CD4-positive, alpha-beta memory T cell (primary cell): ENCODE measurements around the gene TP53TG5. TPM values are rescaled to one million over a fixed set of nuclear protein-coding genes. Genes with fewer than 3 reads are reported as not detected.

Source experiments
- CTCF ChIA-PET: fragments of 350-600 bp; sonication (Branson Sonifier 250); formaldehyde crosslinking; loops from one replicate; lab custom pipeline; 2021; ENCODE audit warnings: inconsistent platforms; ENCODE audit not compliant: partially characterized antibody; lab: Charles Lee
- POLR2A ChIA-PET: fragments of 350-600 bp; sonication (Branson Sonifier 250); formaldehyde crosslinking; loops from one replicate; lab custom pipeline; 2021; ENCODE audit not compliant: partially characterized antibody; lab: Charles Lee
- DNase-seq, 5 donors: peaks; one replicate each; pipeline versions ENCODE4 v3.0.0 to v3.0.0-alpha.2; 2020 to 2022; ENCODE audit warnings: mixed read lengths in 1 of 5
- H3K27ac ChIP-seq: one replicate; pipeline ENCODE4 v1.7.0; 2013; ENCODE audit warnings: low read depth, low read length
- H3K27me3 ChIP-seq: 2 replicates; pipeline ENCODE4 v1.7.0; 2013; ENCODE audit warnings: mild to moderate bottlenecking, low read length, moderate library complexity; ENCODE audit not compliant: insufficient read depth
- H3K36me3 ChIP-seq: 2 replicates; pipeline ENCODE4 v1.7.0; 2013; ENCODE audit warnings: mild to moderate bottlenecking, low read length, moderate library complexity; ENCODE audit not compliant: insufficient read depth
- H3K4me1 ChIP-seq: 2 replicates; pipeline ENCODE4 v1.7.0; 2013; ENCODE audit warnings: mild to moderate bottlenecking, low read length, moderate library complexity; ENCODE audit not compliant: insufficient read depth
- H3K4me3 ChIP-seq, 2 donors: one replicate each; pipeline ENCODE4 v1.7.0; 2013; ENCODE audit warnings: low read length in 2 of 2, mild to moderate bottlenecking in 1 of 2
- H3K9me3 ChIP-seq, 2 donors: one replicate each; pipeline ENCODE4 v1.7.0; 2013; ENCODE audit warnings: low read length in 2 of 2, control low read depth in 1 of 2; ENCODE audit not compliant: control insufficient read depth in 1 of 2
- H3K27ac Mint-ChIP-seq, 7 donors: one replicate each; pipeline ENCODE4 v1.8.0; 2020 to 2021; ENCODE audit warnings: mixed read lengths in 7 of 7, mild to moderate bottlenecking in 6 of 7, inconsistent platforms in 3 of 7, moderate library complexity in 3 of 7
- H3K27me3 Mint-ChIP-seq, 2 donors: one replicate each; pipeline ENCODE4 v1.8.0; 2020 to 2021; ENCODE audit warnings: mixed read lengths in 2 of 2
- H3K36me3 Mint-ChIP-seq, 2 donors: one replicate each; pipeline ENCODE4 v1.8.0; 2020 to 2021; ENCODE audit warnings: mixed read lengths in 2 of 2, inconsistent platforms in 1 of 2, mild to moderate bottlenecking in 1 of 2
- H3K4me1 Mint-ChIP-seq, 4 donors: one replicate each; pipeline ENCODE4 v1.8.0; 2020 to 2021; ENCODE audit warnings: mixed read lengths in 4 of 4, mild to moderate bottlenecking in 1 of 4
- H3K4me3 Mint-ChIP-seq, 8 donors: one replicate each; pipeline ENCODE4 v1.8.0; 2020 to 2021; ENCODE audit warnings: mixed read lengths in 8 of 8, mild to moderate bottlenecking in 7 of 8, moderate library complexity in 6 of 8, inconsistent platforms in 3 of 8
- H3K9me3 Mint-ChIP-seq, 8 donors: one replicate each; pipeline ENCODE4 v1.8.0; 2020 to 2021; ENCODE audit warnings: mixed read lengths in 8 of 8, mild to moderate bottlenecking in 5 of 8, inconsistent platforms in 3 of 8, moderate library complexity in 1 of 8
- intact Hi-C: fragments of 100-400 bp; cut with micrococcal nuclease; formaldehyde crosslinking; loops from one replicate; pipeline ENCODE4 v1.15.1; 2023
- polyA plus RNA-seq, 2 donors: library from polyadenylated mRNA; unstranded; fragments of 300-500 nt; fragmentation: Illumina TruSeq; gene quantifications; one replicate each; pipeline ENCODE4 v1.2.3, GENCODE V29; 2021
- total RNA-seq, 2 experiments: library from RNA; stranded (reverse); gene quantifications; one replicate each; pipeline ENCODE4 v1.2.3, GENCODE V29; 2021

Gene TP53TG5
- total and polyA plus RNA-seq, 4 experiments from 2014 or later, result 0.11 to 0.36 (median 0.24) TPM; not detected in 1

- POLR2A ChIA-PET, result interaction anchor here (1.1 to 4.5 kb wide), 5 partner anchors 11 to 43 kb away, joined by 3 to 51 read pairs (median 19); partner anchors contain the start of genes PIGT and SYS1
- Mint-ChIP-seq H3K4me3 (peak overlapping the region; percentile 79 to 90 (median 82)), H3K4me1 (peaks cover 12 to 20% (median 15%) of the 10 kb centered on the region in 4 donors), H3K27me3 (no peaks in the 10 kb centered on the region), H3K9me3 (peaks cover 0 to 11% (median under 1%) of the 10 kb centered on the region in 8 donors), H3K36me3 (peaks cover 13 to 16% of the 10 kb centered on the region in 2 donors), H3K27ac (peak overlapping the region in 6 of 7 donors; percentile 48 to 82 (median 69))
- DNase-seq, result no peak
- Histone ChIP-seq H3K36me3 (no peaks in the 10 kb centered on the region), H3K9me3 (peaks cover 0 to 4% of the 10 kb centered on the region in 2 donors), H3K27me3 (no peaks in the 10 kb centered on the region), H3K4me3 (peak overlapping the region; percentile 49 to 79), H3K4me1 (peaks cover 19% of the 10 kb centered on the region), H3K27ac (peak overlapping the region; percentile 58)
- intact Hi-C loops, result loop anchor here (1.0 kb wide), 1 partner anchor 31 kb away; no protein-coding TSS in a partner anchor
- CTCF ChIA-PET, result interaction anchor here (0.7 to 1.9 kb wide), 5 partner anchors 11 to 34 kb away, joined by 3 to 9 read pairs (median 4); partner anchors contain the start of gene PIGT
These were observed 27.6 kb upstream of the TP53TG5 start for GRCh38 chr20:45405571-45406259.

GRCh38 chr20:45404438-45404837 lies 26.3 kb upstream of the TP53TG5 start:
- H3K9me3 Mint-ChIP-seq, result peaks cover 0 to 21% (median 8%) of the 10 kb centered on the region in 8 donors
- Histone ChIP-seq H3K27ac (no peak overlapping the region), H3K4me3 (no peak overlapping the region), H3K27me3 (no peaks in the 10 kb centered on the region), H3K9me3 (peaks cover 0 to 8% of the 10 kb centered on the region in 2 donors), H3K4me1 (peaks cover 19% of the 10 kb centered on the region), H3K36me3 (no peaks in the 10 kb centered on the region)
- ChIA-PET POLR2A (interaction anchor here (1.2 to 4.5 kb wide), 4 partner anchors 9 to 31 kb away, joined by 3 to 51 read pairs (median 22); partner anchors contain the start of gene PIGT), CTCF (interaction anchor here (0.8 to 2.7 kb wide), 4 partner anchors 31 to 45 kb away, joined by 3 to 16 read pairs (median 6); no protein-coding TSS in a partner anchor)
- peak overlapping the region; percentile 61 to 89 (median 76) for H3K4me3 Mint-ChIP-seq
- intact Hi-C loops, result no loop called here
- peaks cover 16 to 22% of the 10 kb centered on the region in 2 donors for H3K36me3 Mint-ChIP-seq
- H3K4me1 Mint-ChIP-seq, result peaks cover 12 to 20% (median 15%) of the 10 kb centered on the region in 4 donors
- H3K27ac Mint-ChIP-seq, result peak overlapping the region in 3 of 7 donors; percentile 36 to 63 (median 52)
- no peak for DNase-seq
- H3K27me3 Mint-ChIP-seq, result no peaks in the 10 kb centered on the region

DNA sequence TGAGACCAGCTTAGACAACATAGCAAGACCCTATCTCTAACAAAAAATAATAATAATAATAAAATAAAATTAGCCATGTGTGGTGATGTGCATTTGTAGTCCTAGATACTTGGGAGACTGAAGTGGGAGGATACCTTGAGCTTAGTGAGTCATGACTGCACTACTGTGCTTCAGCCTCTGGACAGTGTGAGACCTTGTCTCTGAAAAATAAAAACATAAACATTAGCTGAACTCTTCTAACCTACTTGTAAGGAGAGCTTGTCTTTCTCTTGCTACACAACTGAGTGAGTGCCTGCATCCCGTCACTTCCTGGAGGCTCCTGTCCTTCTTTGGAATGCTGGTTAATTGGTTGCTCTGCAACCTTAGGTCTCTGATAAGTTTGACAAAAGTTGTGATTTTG lies 24.8 kb upstream of the TP53TG5 start:
- Mint-ChIP-seq H3K36me3 (peaks cover 16 to 29% of the 10 kb centered on the region in 2 donors), H3K4me1 (peaks cover 12 to 18% (median 15%) of the 10 kb centered on the region in 4 donors), H3K27me3 (no peaks in the 10 kb centered on the region), H3K9me3 (peaks cover 2 to 23% (median 8%) of the 10 kb centered on the region in 8 donors), H3K27ac (no peak overlapping the region), H3K4me3 (no peak overlapping the region)
- ChIA-PET POLR2A (interaction anchor here (1.9 kb wide), 1 partner anchor 39 kb away, joined by 6 read pairs; the partner anchor contains the start of gene SYS1), CTCF (interaction anchor here (1.0 to 2.7 kb wide), 3 partner anchors 10 to 34 kb away, joined by 3 to 16 read pairs (median 4); no protein-coding TSS in a partner anchor)
- H3K27me3 ChIP-seq, result no peaks in the 10 kb centered on the region
- H3K36me3 ChIP-seq, result no peaks in the 10 kb centered on the region
- no peak overlapping the region for H3K4me3 ChIP-seq
- DNase-seq, result no peak
- H3K27ac ChIP-seq, result no peak overlapping the region
- peaks cover 0 to 8% of the 10 kb centered on the region in 2 donors for H3K9me3 ChIP-seq
- intact Hi-C loops, result no loop called here
- H3K4me1 ChIP-seq, result peaks cover 19% of the 10 kb centered on the region

GRCh38 chr20:45400346-45401031 lies 22.4 kb upstream of the TP53TG5 start:
- Histone ChIP-seq H3K4me1 (peaks cover 4% of the 10 kb centered on the region), H3K27me3 (no peaks in the 10 kb centered on the region), H3K9me3 (peaks cover 0 to 8% of the 10 kb centered on the region in 2 donors), H3K36me3 (no peaks in the 10 kb centered on the region), H3K27ac (no peak overlapping the region), H3K4me3 (no peak overlapping the region)
- peak overlapping the region in 1 of 7 donors; percentile 53 for H3K27ac Mint-ChIP-seq
- ChIA-PET CTCF (interaction anchor here (1.4 kb wide), 1 partner anchor 27 kb away, joined by 3 read pairs; no protein-coding TSS in a partner anchor), POLR2A (no interaction called here)
- no peak overlapping the region for H3K4me3 Mint-ChIP-seq
- no peaks in the 10 kb centered on the region for H3K27me3 Mint-ChIP-seq
- intact Hi-C loops, result no loop called here
- H3K9me3 Mint-ChIP-seq, result peaks cover 2 to 23% (median 8%) of the 10 kb centered on the region in 8 donors
- no peak for DNase-seq
- H3K4me1 Mint-ChIP-seq, result peaks cover 5 to 10% (median 7%) of the 10 kb centered on the region in 4 donors
- peaks cover 17 to 34% of the 10 kb centered on the region in 2 donors for H3K36me3 Mint-ChIP-seq

DNA sequence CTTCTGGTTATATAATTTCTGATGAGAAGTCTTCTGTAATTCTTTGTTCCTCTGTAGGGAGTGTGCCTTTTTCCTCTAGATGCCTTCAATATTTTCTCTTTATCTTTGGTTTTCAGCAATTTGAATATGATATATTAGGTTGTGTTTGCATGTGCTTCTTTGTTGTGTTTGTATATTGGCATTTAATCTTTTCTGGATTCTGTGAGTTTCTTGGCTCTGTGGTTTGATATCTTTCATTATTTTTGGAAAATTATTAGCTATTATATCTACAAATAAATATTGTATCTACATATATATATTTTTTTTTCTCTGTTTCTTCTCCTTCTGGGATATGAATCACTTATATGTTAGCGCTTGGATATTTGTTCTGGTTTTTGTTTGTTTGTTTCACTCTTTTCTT lies 20.9 kb upstream of the TP53TG5 start:
- H3K27ac Mint-ChIP-seq, result no peak overlapping the region
- no peaks in the 10 kb centered on the region for H3K4me1 Mint-ChIP-seq
- H3K9me3 ChIP-seq, result peaks cover 0 to 8% of the 10 kb centered on the region in 2 donors
- H3K36me3 Mint-ChIP-seq, result peaks cover 16 to 35% of the 10 kb centered on the region in 2 donors
- no peaks in the 10 kb centered on the region for H3K4me1 ChIP-seq
- no peaks in the 10 kb centered on the region for H3K36me3 ChIP-seq
- ChIA-PET POLR2A (no interaction called here), CTCF (no interaction called here)
- H3K27me3 ChIP-seq, result no peaks in the 10 kb centered on the region
- H3K27me3 Mint-ChIP-seq, result no peaks in the 10 kb centered on the region
- H3K4me3 Mint-ChIP-seq, result no peak overlapping the region
- no peak for DNase-seq
- H3K9me3 Mint-ChIP-seq, result peaks cover 2 to 23% (median 8%) of the 10 kb centered on the region in 8 donors
- intact Hi-C loops, result no loop called here
- H3K27ac ChIP-seq, result no peak overlapping the region
- H3K4me3 ChIP-seq, result no peak overlapping the region

GRCh38 chr20:45395114-45395415 lies 16.9 kb upstream of the TP53TG5 start:
- intact Hi-C loops, result no loop called here
- no peaks in the 10 kb centered on the region for H3K9me3 ChIP-seq
- H3K27me3 ChIP-seq, result no peaks in the 10 kb centered on the region
- peaks cover 9 to 19% of the 10 kb centered on the region in 2 donors for H3K36me3 Mint-ChIP-seq
- DNase-seq, result no peak
- no peak overlapping the region for H3K27ac ChIP-seq
- peaks cover 0 to 4% (median 2%) of the 10 kb centered on the region in 4 donors for H3K4me1 Mint-ChIP-seq
- CTCF ChIA-PET, result interaction anchor here (1.0 kb wide), 1 partner anchor 21 kb away, joined by 4 read pairs; no protein-coding TSS in a partner anchor
- H3K27ac Mint-ChIP-seq, result no peak overlapping the region
- H3K36me3 ChIP-seq, result no peaks in the 10 kb centered on the region
- H3K9me3 Mint-ChIP-seq, result peaks cover 2 to 8% (median 5%) of the 10 kb centered on the region in 8 donors
- POLR2A ChIA-PET, result no interaction called here
- no peaks in the 10 kb centered on the region for H3K4me1 ChIP-seq
- no peak overlapping the region for H3K4me3 Mint-ChIP-seq
- no peak overlapping the region for H3K4me3 ChIP-seq
- no peaks in the 10 kb centered on the region for H3K27me3 Mint-ChIP-seq
